Ramos (cell line): ENCODE measurements around the gene IL32.
"Not testable (repeated sequence)": the region's sequence is repeated elsewhere in the genome, so short reads cannot be mapped to it uniquely, and the experiment has no call there.

Experiments used
- in situ Hi-C: fragments of 300-500 bp; cut with MboI; formaldehyde crosslinking; loops from one replicate; pipeline ENCODE4 v1.14.3; 2022; ENCODE audit warnings: low sequenced_read_pairs; ENCODE audit not compliant: unreplicated experiment

IL32 gene

GRCh38 chr16:3051009-3051408, 14.4 kb upstream of the IL32 start:
- in situ Hi-C loops: no loop called here

GRCh38 chr16:3051494-3051893, 13.9 kb upstream of the IL32 start:
- in situ Hi-C loops: no loop called here

GRCh38 chr16:3052571-3053329, 12.7 kb upstream of the IL32 start:
- in situ Hi-C loops: not testable (repeated sequence)

GRCh38 chr16:3053330-3053710, 12.1 kb upstream of the IL32 start:
- in situ Hi-C loops: not testable (repeated sequence)

- in situ Hi-C loops: no loop called here
These were observed 10.3 kb upstream of the IL32 start for GRCh38 chr16:3054965-3055733.

- in situ Hi-C loops: not testable (repeated sequence)
These were observed 9.7 kb upstream of the IL32 start for GRCh38 chr16:3055734-3056115.

- in situ Hi-C loops: no loop called here
These were observed 8.9 kb upstream of the IL32 start for GRCh38 chr16:3056336-3057180.

GRCh38 chr16:3057181-3058138, 8.0 kb upstream of the IL32 start:
- in situ Hi-C loops: no loop called here

- in situ Hi-C loops: no loop called here
These were observed 7.1 kb upstream of the IL32 start for GRCh38 chr16:3058139-3059030.

GRCh38 chr16:3059041-3059722, 6.3 kb upstream of the IL32 start:
- in situ Hi-C loops: no loop called here

- in situ Hi-C loops: no loop called here
These were observed 5.7 kb upstream of the IL32 start for GRCh38 chr16:3059723-3060242.

- in situ Hi-C loops: no loop called here
These were observed 4.9 kb upstream of the IL32 start for GRCh38 chr16:3060339-3061127.

GRCh38 chr16:3062553-3062952, 2.9 kb upstream of the IL32 start:
- in situ Hi-C loops: no loop called here

GRCh38 chr16:3063625-3064386, 1.6 kb upstream of the IL32 start:
- in situ Hi-C loops: no loop called here

- in situ Hi-C loops: no loop called here
These were observed 451 bp downstream of the IL32 start for GRCh38 chr16:3065742-3066439.

GRCh38 chr16:3066440-3066748, 954 bp downstream of the IL32 start:
- in situ Hi-C loops: no loop called here
